ENCODE data around the gene C1QL2.

DNA sequence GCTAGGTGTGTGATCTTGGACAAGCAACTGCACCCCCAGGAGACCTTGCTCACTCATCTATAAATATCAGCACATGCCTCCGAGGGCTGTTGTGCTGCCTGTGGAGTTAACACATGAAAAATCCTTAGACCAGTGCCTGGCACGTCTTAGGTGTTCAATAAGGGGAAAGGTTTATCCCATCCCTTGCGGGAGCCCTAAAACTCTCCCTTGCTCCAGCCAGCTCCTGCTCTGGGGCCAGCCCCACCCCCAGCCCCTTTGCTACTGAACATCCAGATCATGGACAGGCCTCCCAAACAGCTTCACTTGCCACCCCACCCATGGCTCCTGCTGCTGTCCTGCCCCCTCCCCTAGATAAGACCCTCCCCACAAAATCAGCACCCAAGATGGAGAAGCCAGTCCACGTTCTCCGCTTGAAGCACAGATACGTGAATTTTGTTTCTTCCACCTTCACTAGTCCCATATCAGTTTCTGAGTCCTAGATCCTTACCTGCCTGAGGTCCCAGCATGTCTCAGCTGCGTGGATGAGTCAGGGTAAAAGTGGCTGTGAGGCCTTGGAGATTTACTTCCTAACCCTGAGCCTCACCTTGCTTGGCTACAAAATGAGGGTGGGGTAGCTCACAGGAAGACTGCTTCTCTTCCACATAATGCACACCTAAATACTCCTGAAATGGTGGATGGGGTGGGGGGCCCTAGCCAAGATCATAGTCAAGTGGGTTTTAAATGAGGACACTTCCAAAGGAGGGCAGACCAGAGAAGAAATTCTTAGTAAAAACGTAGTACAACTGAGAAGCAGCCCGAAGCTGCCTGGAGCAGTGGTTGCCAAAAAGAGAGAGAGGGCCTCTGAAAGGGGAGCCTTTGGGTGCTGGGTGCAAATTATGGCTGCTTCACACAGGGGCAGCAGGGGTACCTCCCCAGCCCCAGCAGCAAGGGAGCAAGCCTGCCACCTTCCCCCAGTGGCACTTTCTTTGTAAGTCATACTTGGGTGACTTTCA is 40.4 kb downstream of the C1QL2 start:
- TF ChIP-seq POLR2AphosphoS5 (IDR thresholded peaks at IDR 0.05; ENCODE audit: low read depth, low read length) (no peak), POLR2A (IDR thresholded peaks at IDR 0.05; ENCODE audit: low read depth, low read length) (no peak)

Measured in GM12892 (cell line).